Psoas muscle (tissue), 8 donors: Measurements from ENCODE around the gene LMO2. TPM values are rescaled to one million over a fixed set of nuclear protein-coding genes. Genes with fewer than 3 reads are reported as not detected.

Source experiments
- ATAC-seq, 4 donors: fragments of 200-7000 bp; cut with Tn5 transposase; one replicate each; pipeline ENCODE4 v1.9.1; 2020; ENCODE audit warnings: moderate library complexity in 3 of 4, mild to moderate bottlenecking in 2 of 4
- DNase-seq, 2 donors: peaks; one replicate each; pipeline ENCODE4 v3.0.0-alpha.2; 2020
- H3K27ac ChIP-seq: fragments of 200-600 bp; one replicate; pipeline ENCODE4 v1.8.0; 2022
- H3K27me3 ChIP-seq, 3 donors: fragments of 200-600 bp in 1 of 3; one replicate each; pipeline versions ENCODE4 v1.6.1 to v1.8.0; 2013 to 2022; ENCODE audit warnings: low read length in 2 of 3, mild to moderate bottlenecking in 2 of 3, moderate library complexity in 1 of 3; ENCODE audit not compliant: insufficient read depth in 3 of 3
- H3K36me3 ChIP-seq, 2 donors: fragments of 200-600 bp in 1 of 2; one replicate each; pipeline versions ENCODE4 v1.6.1 to v1.8.0; 2013 to 2022; ENCODE audit warnings: low read depth in 1 of 2, mild to moderate bottlenecking in 1 of 2, moderate library complexity in 1 of 2; ENCODE audit not compliant: insufficient read depth in 1 of 2
- H3K4me1 ChIP-seq: fragments of 200-600 bp; one replicate; pipeline ENCODE4 v1.8.0; 2022
- H3K4me3 ChIP-seq: fragments of 200-600 bp; one replicate; pipeline ENCODE4 v1.8.0; 2022; ENCODE audit warnings: mild to moderate bottlenecking
- H3K9me3 ChIP-seq: fragments of 200-600 bp; one replicate; pipeline ENCODE4 v1.8.0; 2022
- CTCF ChIP-seq: fragments of 200-600 bp; IDR thresholded peaks from one replicate; pipeline ENCODE4 v1.8.0; 2022; ENCODE audit warnings: antibody characterized with exemption
- WGBS, 3 donors: extraction: QIAGEN DNeasy Blood & Tissue Kit; methylation state at CpG; one replicate each; pipeline versions ENCODE4 v1.1.6 to v1.1.7; 2013; 5-methylcytosine and 5-hydroxymethylcytosine counted together
- intact Hi-C, 2 donors: fragments of 100-400 bp; cut with DNase I; formaldehyde crosslinking; loops; one replicate each; pipeline versions ENCODE4 v1.11.0 to v1.14.2; 2022
- polyA plus RNA-seq, 3 donors: library from polyadenylated mRNA; stranded (reverse); fragments of 200-250 nt; gene quantifications; one replicate each; pipeline ENCODE4 v1.2.3, GENCODE V29; 2013
- total RNA-seq, 4 donors: library from RNA; stranded (reverse); fragmentation: NEBNext Ultra II Directional in 2 of 4; extraction: Animal tissue kit (Norgen Biotek cat#: 25700) in 2 of 4; gene quantifications; one replicate each; pipeline versions ENCODE4 v1.2.1 to v1.2.4, GENCODE V29; 2021 to 2023
- donor health status: healthy with polysubstance abuse.
- donor health status: DM: no; HTN: no; CAD: no; lungs with moderate emphysema.
- donor health status: Bipolar disorder and iron deficiency.
- donor health status: healthy.
- donor health status: DM: yes; HTN: yes; CAD: no.
- donor health status: DM: no; HTN: no; CAD: no.
- donor health status: DM: no; HTN: no; CAD: no.
- donor health status: DM: yes; HTN: yes; CAD: no.

LMO2 gene
- total and polyA plus RNA-seq, 7 donors: 8.0 to 47.1 (median 12.3) TPM

- Histone ChIP-seq H3K9me3 (no peaks in the 10 kb centered on the region), H3K36me3 (no peaks in the 10 kb centered on the region), H3K27ac (no peak overlapping the region), H3K27me3 (no peaks in the 10 kb centered on the region), H3K4me3 (no peak overlapping the region), H3K4me1 (no peaks in the 10 kb centered on the region)
- ATAC-seq: no peak
- DNase-seq: no peak
- intact Hi-C loops: loop anchor here in 1 of 2 donors (10.0 kb wide), 1 partner anchor 306 kb away; no protein-coding TSS in a partner anchor
- TF ChIP-seq CTCF: no peak
- 82 to 84% (median 82%) methylated on average over 6 of the region's 6 CpGs for WGBS, 3 donors
Measured at GRCh38 chr11:33848717-33849390, 43.0 kb downstream of the LMO2 start.

GRCh38 chr11:33847251-33847650 is 44.6 kb downstream of the LMO2 start:
- TF ChIP-seq CTCF: no peak
- Histone ChIP-seq H3K4me1 (no peaks in the 10 kb centered on the region), H3K27me3 (no peaks in the 10 kb centered on the region), H3K4me3 (no peak overlapping the region), H3K36me3 (no peaks in the 10 kb centered on the region), H3K9me3 (no peaks in the 10 kb centered on the region), H3K27ac (no peak overlapping the region)
- ATAC-seq: no peak
- DNase-seq: no peak
- intact Hi-C loops: loop anchor here in 1 of 2 donors (10.0 kb wide), 1 partner anchor 308 kb away; no protein-coding TSS in a partner anchor
- 81 to 85% (median 83%) methylated on average over 1 of the region's 1 CpG for WGBS, 3 donors

- WGBS, 3 donors: 64 to 83% (median 75%) methylated on average over 6 of the region's 6 CpGs
- Histone ChIP-seq H3K4me3 (no peak overlapping the region), H3K27me3 (peaks cover 0 to 7% (median 0%) of the 10 kb centered on the region in 3 donors), H3K27ac (no peak overlapping the region), H3K9me3 (no peaks in the 10 kb centered on the region), H3K4me1 (no peaks in the 10 kb centered on the region), H3K36me3 (no peaks in the 10 kb centered on the region)
- TF ChIP-seq CTCF: no peak
- ATAC-seq (no peak), DNase-seq (no peak)
- intact Hi-C loops: loop anchor here in 1 of 2 donors (10.0 kb wide), 1 partner anchor 311 kb away; no protein-coding TSS in a partner anchor
Measured at GRCh38 chr11:33844236-33844635, 47.6 kb downstream of the LMO2 start.

- H3K4me3 ChIP-seq: no peak overlapping the region
- H3K27me3 ChIP-seq: peaks cover 0 to 7% (median 0%) of the 10 kb centered on the region in 3 donors
- DNase-seq: no peak
- no peak for ATAC-seq
- H3K4me1 ChIP-seq: no peaks in the 10 kb centered on the region
- intact Hi-C loops: loop anchor here in 1 of 2 donors (10.0 kb wide), 1 partner anchor 312 kb away; no protein-coding TSS in a partner anchor
- TF ChIP-seq CTCF: no peak
- H3K9me3 ChIP-seq: no peaks in the 10 kb centered on the region
- H3K27ac ChIP-seq: no peak overlapping the region
- no peaks in the 10 kb centered on the region for H3K36me3 ChIP-seq
- WGBS, 3 donors: 51 to 59% (median 56%) methylated on average over 4 of the region's 4 CpGs
Measured at GRCh38 chr11:33843018-33843417, 48.9 kb downstream of the LMO2 start.
